SK-N-MC (cell line): ENCODE data around the gene AMPD1.

ENCODE experiments used
- EZH2 ChIP-seq: fragments of 200-600 bp; sonication (generic); IDR thresholded peaks from one replicate; pipeline ENCODE4 v1.6.1; 2017; ENCODE audit warnings: antibody characterized with exemption
- POLR2AphosphoS5 ChIP-seq: IDR thresholded peaks from 2 replicates; pipeline ENCODE4 v1.6.1; 2012; ENCODE audit warnings: mild to moderate bottlenecking, low read depth, low read length, borderline replicate concordance

- TF ChIP-seq EZH2 (no peak), POLR2AphosphoS5 (no peak)
Observed at GRCh38 chr1:114632427-114632826, 62.9 kb downstream of the AMPD1 start.
